WERI-Rb-1 (cell line): ENCODE measurements around the gene CEP57L1.

Source experiments
- DNase-seq: peaks from one replicate; pipeline ENCODE4 v3.0.0-alpha.2; 2020
- H3K27ac ChIP-seq: fragments of 250-450 bp; sonication (Bioruptor Pico); 2 replicates; pipeline ENCODE4 v1.5.1; 2020; ENCODE audit warnings: mild to moderate bottlenecking, moderate library complexity
- H3K27me3 ChIP-seq: fragments of 250-450 bp; sonication (Bioruptor Pico); 2 replicates; pipeline ENCODE4 v1.5.1; 2021; ENCODE audit warnings: mild to moderate bottlenecking, low read depth, moderate library complexity; ENCODE audit not compliant: insufficient read depth, severe bottlenecking
- H3K36me3 ChIP-seq: fragments of 250-450 bp; sonication (Bioruptor Pico); 2 replicates; pipeline ENCODE4 v1.5.1; 2020; ENCODE audit warnings: mild to moderate bottlenecking, moderate library complexity
- H3K4me3 ChIP-seq: 2 replicates; pipeline ENCODE4 v1.5.1; 2011; ENCODE audit warnings: low read depth, mild to moderate bottlenecking, control low read depth, low read length
- H3K9me3 ChIP-seq: fragments of 250-450 bp; sonication (Bioruptor Pico); 2 replicates; pipeline ENCODE4 v1.5.1; 2021; ENCODE audit warnings: mild to moderate bottlenecking, moderate library complexity; ENCODE audit not compliant: severe bottlenecking
- TF ChIP-seq, protein P1 (sequence below): IDR thresholded peaks from 2 replicates; pipeline ENCODE4 v1.5.1; 2011; ENCODE audit warnings: low read depth, mild to moderate bottlenecking, control low read depth, inconsistent platforms, low read length

Gene CEP57L1

DNA sequence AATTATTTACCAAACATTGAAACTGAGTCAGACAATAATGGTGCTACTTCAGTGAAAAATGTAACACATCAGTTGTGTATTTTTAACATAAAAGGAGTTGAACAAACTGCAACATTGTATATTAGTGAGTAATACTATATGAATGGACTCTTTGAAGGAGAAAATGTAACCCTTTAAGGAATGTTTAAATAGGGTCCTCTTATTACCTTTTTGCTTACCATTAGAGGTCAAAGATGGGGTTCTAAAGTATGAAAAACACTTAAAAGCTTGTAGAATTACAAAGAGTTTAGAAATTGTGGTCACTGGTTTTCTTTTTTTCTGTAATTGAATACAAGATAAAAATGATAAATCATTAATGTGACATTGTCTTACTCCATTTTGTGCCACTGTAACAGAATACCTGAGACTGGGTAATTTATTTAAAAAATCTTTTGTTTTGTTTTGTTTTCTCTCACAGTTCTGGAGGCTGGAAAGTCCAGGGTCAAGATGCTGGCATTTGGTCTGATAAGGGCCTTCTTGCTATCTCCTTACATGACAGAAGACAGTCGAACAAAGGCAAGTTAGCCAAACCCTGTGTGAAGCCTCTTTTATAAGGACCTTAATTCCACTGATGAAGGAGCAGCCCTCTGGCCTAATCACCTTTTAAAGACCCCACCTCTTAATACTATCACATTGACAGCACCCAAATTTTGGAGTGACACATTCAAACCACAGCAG lies 43.8 kb upstream of the CEP57L1 start:
- Histone ChIP-seq H3K27me3 (no peaks in the 10 kb centered on the region), H3K36me3 (no peaks in the 10 kb centered on the region), H3K27ac (no peak overlapping the region; the same call in 1 of the 2 replicates), H3K4me3 (no peak overlapping the region), H3K9me3 (no peaks in the 10 kb centered on the region)
- TF ChIP-seq, protein P1, sequence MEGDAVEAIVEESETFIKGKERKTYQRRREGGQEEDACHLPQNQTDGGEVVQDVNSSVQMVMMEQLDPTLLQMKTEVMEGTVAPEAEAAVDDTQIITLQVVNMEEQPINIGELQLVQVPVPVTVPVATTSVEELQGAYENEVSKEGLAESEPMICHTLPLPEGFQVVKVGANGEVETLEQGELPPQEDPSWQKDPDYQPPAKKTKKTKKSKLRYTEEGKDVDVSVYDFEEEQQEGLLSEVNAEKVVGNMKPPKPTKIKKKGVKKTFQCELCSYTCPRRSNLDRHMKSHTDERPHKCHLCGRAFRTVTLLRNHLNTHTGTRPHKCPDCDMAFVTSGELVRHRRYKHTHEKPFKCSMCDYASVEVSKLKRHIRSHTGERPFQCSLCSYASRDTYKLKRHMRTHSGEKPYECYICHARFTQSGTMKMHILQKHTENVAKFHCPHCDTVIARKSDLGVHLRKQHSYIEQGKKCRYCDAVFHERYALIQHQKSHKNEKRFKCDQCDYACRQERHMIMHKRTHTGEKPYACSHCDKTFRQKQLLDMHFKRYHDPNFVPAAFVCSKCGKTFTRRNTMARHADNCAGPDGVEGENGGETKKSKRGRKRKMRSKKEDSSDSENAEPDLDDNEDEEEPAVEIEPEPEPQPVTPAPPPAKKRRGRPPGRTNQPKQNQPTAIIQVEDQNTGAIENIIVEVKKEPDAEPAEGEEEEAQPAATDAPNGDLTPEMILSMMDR: no peak
- DNase-seq: no peak

DNA sequence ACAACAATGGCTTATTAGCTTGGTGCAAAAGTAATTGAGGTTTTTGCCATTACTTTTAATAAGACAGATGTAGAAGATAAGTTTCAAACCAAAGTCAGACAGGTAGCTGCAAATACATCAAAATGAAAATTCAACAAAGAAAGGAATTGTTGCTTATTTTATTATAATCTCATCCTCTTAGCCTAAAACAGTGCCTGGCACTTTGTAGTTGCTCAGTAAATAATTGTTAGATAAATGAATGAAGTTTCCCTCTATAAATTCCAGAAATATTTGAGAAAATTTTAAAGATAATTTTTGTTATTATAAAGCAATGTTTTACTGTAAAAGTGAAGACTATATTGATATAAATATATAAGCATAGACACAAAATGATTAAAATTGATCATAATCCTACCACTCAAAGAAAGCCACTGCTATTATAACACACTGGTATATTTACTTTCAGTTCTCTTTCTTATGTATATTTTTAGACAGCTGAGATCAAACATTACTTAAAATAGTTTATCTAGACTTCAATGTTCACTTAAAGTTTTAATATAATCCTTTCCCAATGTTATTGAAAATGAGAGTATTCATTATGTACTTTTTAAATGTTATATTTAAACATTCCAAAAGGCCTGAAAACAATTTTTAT lies 43.2 kb upstream of the CEP57L1 start:
- H3K4me3 ChIP-seq: no peak overlapping the region
- H3K9me3 ChIP-seq: no peaks in the 10 kb centered on the region
- no peaks in the 10 kb centered on the region for H3K27me3 ChIP-seq
- no peaks in the 10 kb centered on the region for H3K36me3 ChIP-seq
- peak overlapping the region; percentile 59; the same call in 1 of the 2 replicates for H3K27ac ChIP-seq
- no peak for DNase-seq
- TF ChIP-seq, protein P1: no peak

DNA sequence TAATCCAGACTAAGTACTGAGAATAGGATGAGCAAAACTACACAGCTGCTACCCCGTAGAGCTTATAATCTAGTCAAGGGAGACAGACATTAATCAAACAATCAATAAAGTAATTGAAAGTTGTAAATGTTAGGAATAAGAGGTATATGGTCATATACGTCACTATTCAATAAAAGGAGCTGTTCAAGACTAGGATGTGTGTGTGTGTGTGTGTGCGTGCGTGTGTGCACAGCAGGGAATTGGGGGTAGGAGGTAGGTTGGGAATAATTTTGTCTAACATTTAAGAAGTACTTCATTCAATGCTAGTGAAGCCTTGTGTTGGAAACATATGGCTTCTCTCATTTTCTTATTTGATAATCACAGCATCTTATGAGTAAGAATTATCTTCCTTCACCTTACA lies 42.5 kb upstream of the CEP57L1 start:
- H3K27ac ChIP-seq: peak overlapping the region; percentile 59
- H3K9me3 ChIP-seq: no peaks in the 10 kb centered on the region
- DNase-seq: no peak
- no peaks in the 10 kb centered on the region for H3K27me3 ChIP-seq
- H3K4me3 ChIP-seq: no peak overlapping the region
- H3K36me3 ChIP-seq: no peaks in the 10 kb centered on the region
- TF ChIP-seq, protein P1: no peak

DNA sequence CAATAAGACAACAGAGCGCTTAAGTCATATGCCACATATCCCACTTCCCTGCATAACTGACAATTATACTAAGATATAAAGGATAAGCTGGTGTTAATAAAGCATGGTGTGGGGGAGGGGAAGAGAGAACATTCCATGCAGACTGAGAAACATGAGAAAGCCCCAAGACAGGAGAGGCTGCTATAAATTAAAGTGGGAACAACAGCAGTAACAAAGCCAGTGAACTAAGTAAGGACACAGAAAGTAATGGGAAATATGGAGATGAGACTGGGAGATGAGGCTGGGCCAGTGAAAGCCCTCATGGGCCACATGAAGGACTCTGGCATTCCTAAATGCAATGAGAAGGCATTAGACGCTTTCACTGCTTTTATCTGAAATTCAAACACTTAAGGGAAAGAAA lies 42.0 kb upstream of the CEP57L1 start:
- H3K4me3 ChIP-seq: no peak overlapping the region
- TF ChIP-seq, protein P1: no peak
- H3K27ac ChIP-seq: peak overlapping the region; percentile 59
- H3K36me3 ChIP-seq: no peaks in the 10 kb centered on the region
- H3K9me3 ChIP-seq: no peaks in the 10 kb centered on the region
- no peaks in the 10 kb centered on the region for H3K27me3 ChIP-seq
- DNase-seq: no peak

DNA sequence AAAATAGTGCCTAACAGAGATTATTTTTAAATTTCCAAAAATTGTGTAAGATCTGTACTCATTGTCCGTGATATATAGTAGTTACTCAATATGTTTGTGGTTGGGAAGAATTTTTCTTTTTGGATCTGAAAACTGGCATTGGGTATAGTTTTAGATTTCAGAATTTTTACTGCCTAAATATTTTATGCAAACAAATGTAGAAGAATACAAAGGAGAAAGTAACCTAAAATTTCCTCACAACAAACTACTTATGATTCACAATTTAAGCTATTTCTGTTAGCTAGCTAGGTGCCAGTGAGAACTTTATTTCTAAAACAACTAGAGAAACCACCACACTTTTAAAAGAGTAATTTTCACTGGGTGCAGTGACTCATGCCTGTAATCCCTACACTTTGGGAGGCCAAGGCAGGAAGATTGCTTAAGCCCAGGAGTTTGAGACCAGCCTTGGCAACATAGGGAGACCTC lies 39.5 kb upstream of the CEP57L1 start:
- no peaks in the 10 kb centered on the region for H3K9me3 ChIP-seq
- no peak for DNase-seq
- H3K27ac ChIP-seq: no peak overlapping the region
- H3K27me3 ChIP-seq: no peaks in the 10 kb centered on the region
- no peak overlapping the region for H3K4me3 ChIP-seq
- no peaks in the 10 kb centered on the region for H3K36me3 ChIP-seq
- TF ChIP-seq, protein P1: no peak
